Measurements from ENCODE around the gene ZNF555. TPM values are rescaled to one million over a fixed set of nuclear protein-coding genes. Genes with fewer than 3 reads are reported as not detected.

Gene ZNF555
- total and polyA plus RNA-seq, 2 of the 13 experiments (the other 11 are each of a cell fraction or from before 2014, with no cell fraction given) = 5.0 to 8.0 TPM

DNA sequence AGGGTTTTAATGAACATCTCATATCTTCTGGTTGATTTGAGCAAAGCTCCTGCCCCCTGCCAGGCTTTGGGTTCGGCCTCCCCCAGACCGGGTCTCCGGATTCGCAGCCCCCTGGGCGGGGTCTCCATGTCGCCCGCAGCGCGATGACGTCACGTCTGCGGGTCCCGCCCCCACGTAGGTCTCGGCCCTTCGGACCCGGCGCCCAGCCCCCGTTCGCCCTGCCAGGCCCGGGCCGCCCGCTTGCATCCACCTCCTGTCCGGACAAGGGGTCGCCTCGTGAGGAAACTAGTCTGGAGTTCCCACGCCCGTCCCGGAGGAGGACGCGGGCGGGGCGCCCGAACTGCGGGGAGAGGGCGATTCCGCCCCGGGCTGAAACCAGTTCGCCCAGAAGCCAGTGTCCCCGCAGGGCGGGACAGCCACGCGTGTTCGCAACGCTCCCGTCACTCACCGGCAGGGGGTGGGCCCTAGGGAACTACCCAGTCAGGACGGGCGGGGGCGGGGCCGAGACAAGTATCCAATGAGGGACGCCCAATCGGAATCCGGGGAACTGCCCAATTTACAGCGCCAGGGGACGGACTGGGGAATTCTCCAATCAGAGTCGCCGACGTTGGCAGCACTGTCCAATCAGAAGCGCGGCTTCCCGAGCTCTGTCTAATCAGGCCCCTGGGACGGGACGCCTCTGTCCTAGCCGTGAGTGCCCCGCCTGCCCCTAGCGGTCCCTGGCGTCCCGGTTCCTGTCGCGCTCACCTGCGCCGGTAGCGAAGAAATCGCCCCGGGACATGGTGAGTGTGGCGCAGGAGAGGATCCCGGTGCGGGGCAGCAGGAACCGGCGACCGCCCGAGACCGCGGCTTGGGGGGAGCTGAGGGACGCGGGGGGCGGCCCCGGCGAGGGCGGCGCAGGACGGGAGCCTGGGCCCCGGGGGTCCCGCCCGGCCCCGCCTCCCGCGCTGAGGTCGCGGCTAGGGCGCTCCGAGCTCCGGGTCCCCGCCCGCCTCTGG, at the start of gene ZNF555 (continued):
- peak; percentile 75; the same call in 1 of the 2 replicates for TF ChIP-seq ZNF589 (CRISPR knock-in tag; conservative IDR thresholded peaks at IDR 0.05)
- TF ChIP-seq, protein P1, sequence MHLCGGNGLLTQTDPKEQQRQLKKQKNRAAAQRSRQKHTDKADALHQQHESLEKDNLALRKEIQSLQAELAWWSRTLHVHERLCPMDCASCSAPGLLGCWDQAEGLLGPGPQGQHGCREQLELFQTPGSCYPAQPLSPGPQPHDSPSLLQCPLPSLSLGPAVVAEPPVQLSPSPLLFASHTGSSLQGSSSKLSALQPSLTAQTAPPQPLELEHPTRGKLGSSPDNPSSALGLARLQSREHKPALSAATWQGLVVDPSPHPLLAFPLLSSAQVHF (CRISPR knock-in tag; IDR thresholded peaks at IDR 0.05) = peak; percentile 65; the same call in 1 of the 2 replicates
- TF ChIP-seq ZKSCAN1 (IDR thresholded peaks at IDR 0.05; ENCODE audit: low read length) = no peak
- peak; percentile 23; the same call in 1 of the 2 replicates for TF ChIP-seq RARA (CRISPR knock-in tag; IDR thresholded peaks at IDR 0.05)
- peak; percentile 81; the same call in 1 of the 2 replicates for TF ChIP-seq ZNF619 (CRISPR knock-in tag; IDR thresholded peaks at IDR 0.05)
- TF ChIP-seq, protein P2, sequence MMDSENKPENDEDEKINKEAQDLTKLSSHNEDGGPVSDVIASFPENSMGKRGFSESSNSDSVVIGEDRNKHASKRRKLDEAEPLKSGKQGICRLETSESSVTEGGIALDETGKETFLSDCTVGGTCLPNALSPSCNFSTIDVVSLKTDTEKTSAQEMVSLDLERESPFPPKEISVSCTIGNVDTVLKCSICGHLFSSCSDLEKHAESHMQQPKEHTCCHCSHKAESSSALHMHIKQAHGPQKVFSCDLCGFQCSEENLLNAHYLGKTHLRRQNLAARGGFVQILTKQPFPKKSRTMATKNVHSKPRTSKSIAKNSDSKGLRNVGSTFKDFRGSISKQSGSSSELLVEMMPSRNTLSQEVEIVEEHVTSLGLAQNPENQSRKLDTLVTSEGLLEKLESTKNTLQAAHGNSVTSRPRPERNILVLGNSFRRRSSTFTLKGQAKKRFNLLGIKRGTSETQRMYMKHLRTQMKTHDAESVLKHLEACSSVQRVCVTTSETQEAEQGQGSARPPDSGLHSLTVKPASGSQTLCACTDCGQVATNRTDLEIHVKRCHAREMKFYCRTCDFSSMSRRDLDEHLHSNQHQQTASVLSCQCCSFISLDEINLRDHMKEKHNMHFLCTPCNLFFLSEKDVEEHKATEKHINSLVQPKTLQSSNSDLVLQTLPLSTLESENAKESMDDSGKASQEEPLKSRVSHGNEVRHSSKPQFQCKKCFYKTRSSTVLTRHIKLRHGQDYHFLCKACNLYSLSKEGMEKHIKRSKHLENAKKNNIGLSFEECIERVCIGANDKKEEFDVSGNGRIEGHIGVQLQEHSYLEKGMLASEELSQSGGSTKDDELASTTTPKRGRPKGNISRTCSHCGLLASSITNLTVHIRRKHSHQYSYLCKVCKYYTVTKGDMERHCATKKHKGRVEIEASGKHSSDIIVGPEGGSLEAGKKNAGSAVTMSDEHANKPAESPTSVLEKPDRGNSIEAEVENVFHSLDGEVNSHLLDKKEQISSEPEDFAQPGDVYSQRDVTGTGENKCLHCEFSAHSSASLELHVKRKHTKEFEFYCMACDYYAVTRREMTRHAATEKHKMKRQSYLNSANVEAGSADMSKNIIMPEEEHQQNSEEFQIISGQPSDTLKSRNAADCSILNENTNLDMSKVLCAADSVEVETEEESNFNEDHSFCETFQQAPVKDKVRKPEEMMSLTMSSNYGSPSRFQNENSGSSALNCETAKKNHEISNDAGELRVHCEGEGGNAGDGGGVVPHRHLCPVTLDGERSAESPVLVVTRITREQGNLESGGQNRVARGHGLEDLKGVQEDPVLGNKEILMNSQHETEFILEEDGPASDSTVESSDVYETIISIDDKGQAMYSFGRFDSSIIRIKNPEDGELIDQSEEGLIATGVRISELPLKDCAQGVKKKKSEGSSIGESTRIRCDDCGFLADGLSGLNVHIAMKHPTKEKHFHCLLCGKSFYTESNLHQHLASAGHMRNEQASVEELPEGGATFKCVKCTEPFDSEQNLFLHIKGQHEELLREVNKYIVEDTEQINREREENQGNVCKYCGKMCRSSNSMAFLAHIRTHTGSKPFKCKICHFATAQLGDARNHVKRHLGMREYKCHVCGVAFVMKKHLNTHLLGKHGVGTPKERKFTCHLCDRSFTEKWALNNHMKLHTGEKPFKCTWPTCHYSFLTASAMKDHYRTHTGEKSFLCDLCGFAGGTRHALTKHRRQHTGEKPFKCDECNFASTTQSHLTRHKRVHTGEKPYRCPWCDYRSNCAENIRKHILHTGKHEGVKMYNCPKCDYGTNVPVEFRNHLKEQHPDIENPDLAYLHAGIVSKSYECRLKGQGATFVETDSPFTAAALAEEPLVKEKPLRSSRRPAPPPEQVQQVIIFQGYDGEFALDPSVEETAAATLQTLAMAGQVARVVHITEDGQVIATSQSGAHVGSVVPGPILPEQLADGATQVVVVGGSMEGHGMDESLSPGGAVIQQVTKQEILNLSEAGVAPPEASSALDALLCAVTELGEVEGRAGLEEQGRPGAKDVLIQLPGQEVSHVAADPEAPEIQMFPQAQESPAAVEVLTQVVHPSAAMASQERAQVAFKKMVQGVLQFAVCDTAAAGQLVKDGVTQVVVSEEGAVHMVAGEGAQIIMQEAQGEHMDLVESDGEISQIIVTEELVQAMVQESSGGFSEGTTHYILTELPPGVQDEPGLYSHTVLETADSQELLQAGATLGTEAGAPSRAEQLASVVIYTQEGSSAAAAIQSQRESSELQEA (CRISPR knock-in tag; IDR thresholded peaks at IDR 0.05; ENCODE audit: not compliant biosample characterization) = peak; percentile 93
- TF ChIP-seq CCDC6 (CRISPR knock-in tag; IDR thresholded peaks at IDR 0.05) = peak; percentile 23; the same call in 1 of the 2 replicates
- TF ChIP-seq NFKB2 (CRISPR knock-in tag; IDR thresholded peaks at IDR 0.05; ENCODE audit: borderline replicate concordance) = peak; percentile 88; the same call in 1 of the 2 replicates
- TF ChIP-seq POLR2AphosphoS2 (IDR thresholded peaks at IDR 0.05; ENCODE audit: low read depth, low read length) = no peak
- no peak for TF ChIP-seq LCORL (IDR thresholded peaks at IDR 0.05)
- TF ChIP-seq LCORL (CRISPR knock-in tag; IDR thresholded peaks at IDR 0.05) = peak; percentile 95
- TF ChIP-seq SP4 (CRISPR knock-in tag; IDR thresholded peaks at IDR 0.05) = peak; percentile 79
- TF ChIP-seq, protein P3, sequence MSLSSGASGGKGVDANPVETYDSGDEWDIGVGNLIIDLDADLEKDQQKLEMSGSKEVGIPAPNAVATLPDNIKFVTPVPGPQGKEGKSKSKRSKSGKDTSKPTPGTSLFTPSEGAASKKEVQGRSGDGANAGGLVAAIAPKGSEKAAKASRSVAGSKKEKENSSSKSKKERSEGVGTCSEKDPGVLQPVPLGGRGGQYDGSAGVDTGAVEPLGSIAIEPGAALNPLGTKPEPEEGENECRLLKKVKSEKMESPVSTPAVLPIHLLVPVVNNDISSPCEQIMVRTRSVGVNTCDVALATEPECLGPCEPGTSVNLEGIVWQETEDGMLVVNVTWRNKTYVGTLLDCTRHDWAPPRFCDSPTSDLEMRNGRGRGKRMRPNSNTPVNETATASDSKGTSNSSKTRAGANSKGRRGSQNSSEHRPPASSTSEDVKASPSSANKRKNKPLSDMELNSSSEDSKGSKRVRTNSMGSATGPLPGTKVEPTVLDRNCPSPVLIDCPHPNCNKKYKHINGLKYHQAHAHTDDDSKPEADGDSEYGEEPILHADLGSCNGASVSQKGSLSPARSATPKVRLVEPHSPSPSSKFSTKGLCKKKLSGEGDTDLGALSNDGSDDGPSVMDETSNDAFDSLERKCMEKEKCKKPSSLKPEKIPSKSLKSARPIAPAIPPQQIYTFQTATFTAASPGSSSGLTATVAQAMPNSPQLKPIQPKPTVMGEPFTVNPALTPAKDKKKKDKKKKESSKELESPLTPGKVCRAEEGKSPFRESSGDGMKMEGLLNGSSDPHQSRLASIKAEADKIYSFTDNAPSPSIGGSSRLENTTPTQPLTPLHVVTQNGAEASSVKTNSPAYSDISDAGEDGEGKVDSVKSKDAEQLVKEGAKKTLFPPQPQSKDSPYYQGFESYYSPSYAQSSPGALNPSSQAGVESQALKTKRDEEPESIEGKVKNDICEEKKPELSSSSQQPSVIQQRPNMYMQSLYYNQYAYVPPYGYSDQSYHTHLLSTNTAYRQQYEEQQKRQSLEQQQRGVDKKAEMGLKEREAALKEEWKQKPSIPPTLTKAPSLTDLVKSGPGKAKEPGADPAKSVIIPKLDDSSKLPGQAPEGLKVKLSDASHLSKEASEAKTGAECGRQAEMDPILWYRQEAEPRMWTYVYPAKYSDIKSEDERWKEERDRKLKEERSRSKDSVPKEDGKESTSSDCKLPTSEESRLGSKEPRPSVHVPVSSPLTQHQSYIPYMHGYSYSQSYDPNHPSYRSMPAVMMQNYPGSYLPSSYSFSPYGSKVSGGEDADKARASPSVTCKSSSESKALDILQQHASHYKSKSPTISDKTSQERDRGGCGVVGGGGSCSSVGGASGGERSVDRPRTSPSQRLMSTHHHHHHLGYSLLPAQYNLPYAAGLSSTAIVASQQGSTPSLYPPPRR (CRISPR knock-in tag; IDR thresholded peaks at IDR 0.05; ENCODE audit: borderline replicate concordance) = peak; percentile 62
- TF ChIP-seq SNRNP70 (IDR thresholded peaks at IDR 0.05; ENCODE audit: low read depth, low read length) = no peak
- no peak for TF ChIP-seq U2AF1 (optimal IDR thresholded peaks at IDR 0.05; ENCODE audit: low read depth, low read length)
